ENCODE data around the gene TULP3. TPM values are rescaled to one million over a fixed set of nuclear protein-coding genes. Genes with fewer than 3 reads are reported as not detected.

Gene TULP3
- total and polyA plus RNA-seq, 2 of the 8 experiments (the other 6 are each of a cell fraction or from before 2014, with no cell fraction given): 18.4 to 21.2 TPM

DNA sequence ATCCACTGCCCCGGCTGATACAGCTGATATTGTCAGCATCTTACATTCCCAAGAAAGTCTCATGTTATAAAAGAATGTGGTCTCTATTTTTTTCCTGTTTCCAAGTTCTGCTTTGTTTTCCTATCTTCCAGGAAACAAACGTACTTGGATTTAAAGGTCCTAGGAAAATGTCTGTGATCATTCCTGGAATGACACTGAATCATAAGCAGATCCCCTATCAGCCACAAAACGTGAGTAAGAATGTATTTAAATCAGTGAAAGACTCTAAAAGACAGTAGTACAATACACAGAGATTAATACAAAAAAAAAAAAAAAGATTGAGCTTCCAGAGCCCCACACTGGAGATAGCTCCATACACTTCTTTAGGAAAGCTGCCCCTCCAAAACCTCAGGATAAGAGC is 46.8 kb downstream of the TULP3 start (continued):
- TF ChIP-seq TEAD4 (IDR thresholded peaks at IDR 0.05; ENCODE audit: low read depth, low read length) (no peak), CHD1 (IDR thresholded peaks at IDR 0.05; ENCODE audit: low read depth, low read length) (no peak)
